Stimulated activated CD4-positive, alpha-beta T cell treated with anti-CD3 and anti-CD28 coated beads, Interleukin-12 subunit alpha, Interleukin-12 subunit beta, amount 100 ng/mL, for 48 hours (primary cell): ENCODE measurements around the gene MS4A15.
"Not testable (repeated sequence)": the region's sequence is repeated elsewhere in the genome, so short reads cannot be mapped to it uniquely, and the experiment has no call there.

Experiments
- DNase-seq, 3 donors: peaks; one replicate each; pipeline ENCODE4 v3.0.0-alpha.2; 2020; ENCODE audit warnings: low read depth in 2 of 3, low spot score in 1 of 3

Gene MS4A15

DNA sequence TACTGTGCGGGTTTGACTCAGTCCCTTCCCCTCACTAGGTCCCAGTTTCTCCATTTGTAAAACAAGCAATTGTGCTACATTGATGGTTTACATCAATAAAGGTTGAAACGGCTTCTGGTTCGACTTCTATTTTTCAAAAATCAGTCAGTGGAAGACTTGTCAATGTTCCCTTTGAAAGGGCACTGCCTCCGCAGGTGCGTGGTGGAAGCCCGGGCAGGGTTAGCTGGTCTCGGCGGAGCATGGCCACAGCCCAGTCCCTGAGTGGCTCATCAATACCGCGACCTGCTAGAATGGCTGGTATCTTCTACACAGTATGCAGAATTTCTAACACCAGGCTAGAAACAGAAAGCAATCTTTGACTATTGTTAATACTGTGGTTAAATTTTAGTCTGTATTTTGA, 44.5 kb downstream of the MS4A15 start:
- no peak for DNase-seq

DNA sequence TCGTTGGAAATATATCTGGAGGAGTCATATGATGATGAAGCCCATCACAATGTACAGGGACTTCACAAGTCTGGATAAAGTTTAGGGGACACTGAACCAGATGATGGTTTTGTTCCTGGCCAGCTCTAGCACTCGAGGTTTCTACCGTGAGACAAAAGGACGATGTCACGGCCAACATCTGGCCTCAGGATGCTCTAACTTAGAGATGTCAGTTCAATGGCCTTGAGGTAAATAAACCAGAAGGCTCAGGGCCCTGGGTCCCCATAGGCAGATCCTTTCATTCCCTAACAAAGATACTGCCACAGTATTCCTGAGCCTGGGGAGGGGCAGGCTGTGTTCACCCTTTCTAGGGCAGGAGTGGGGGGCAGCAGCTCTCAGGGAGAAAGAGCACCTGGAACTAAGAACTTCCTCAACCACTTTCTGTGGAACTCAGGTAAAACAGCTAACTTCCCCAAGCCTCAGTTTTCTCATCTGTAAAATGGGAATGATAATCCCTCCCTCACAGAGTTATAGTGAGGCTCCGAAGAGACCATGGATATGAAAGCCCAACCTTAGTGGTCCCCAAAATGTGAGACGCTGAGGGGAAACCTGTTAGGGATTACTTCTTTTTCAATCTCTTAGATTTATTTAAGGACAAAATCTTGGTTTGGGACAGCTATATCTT, 46.7 kb downstream of the MS4A15 start:
- no peak for DNase-seq

DNA sequence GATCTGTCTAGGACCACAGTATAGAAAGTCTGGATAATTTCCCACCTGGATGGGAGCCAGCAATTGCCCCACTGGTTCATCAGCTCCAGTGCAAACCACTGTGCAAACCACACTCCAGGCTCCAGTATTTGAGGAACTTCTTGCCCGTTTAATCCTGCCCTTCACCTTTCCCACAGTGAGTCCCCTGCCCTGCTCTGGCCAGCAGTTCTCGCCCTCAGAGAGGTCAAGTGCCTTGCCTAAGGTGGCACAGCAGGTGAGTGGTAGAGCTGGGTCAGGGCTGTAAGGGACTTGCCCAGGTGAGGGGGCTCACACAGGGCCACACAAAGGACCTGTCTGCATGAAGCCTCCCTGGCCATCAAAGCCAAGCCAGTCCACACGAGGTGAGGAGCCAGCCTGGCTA, 52.6 kb downstream of the MS4A15 start:
- no peak for DNase-seq

DNA sequence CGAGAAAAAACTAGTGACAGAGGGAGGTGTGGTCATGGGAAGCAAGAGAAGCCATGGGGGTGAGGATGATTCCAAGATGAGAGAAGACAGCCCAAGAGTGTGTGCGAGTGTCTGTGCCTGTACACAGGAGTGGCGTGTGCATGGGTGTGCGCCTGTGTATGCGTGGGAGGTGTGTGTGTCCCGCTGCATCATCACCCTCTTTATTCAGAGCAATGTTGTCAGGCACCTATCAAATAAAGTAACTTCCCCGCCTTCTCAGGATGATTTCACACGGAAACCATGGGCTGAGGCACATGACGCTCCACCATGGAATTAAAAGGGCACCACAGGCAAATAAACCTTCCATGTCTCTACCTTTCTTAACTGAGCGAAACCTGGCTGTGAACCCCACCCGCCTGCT, 53.0 kb downstream of the MS4A15 start:
- no peak for DNase-seq

DNA sequence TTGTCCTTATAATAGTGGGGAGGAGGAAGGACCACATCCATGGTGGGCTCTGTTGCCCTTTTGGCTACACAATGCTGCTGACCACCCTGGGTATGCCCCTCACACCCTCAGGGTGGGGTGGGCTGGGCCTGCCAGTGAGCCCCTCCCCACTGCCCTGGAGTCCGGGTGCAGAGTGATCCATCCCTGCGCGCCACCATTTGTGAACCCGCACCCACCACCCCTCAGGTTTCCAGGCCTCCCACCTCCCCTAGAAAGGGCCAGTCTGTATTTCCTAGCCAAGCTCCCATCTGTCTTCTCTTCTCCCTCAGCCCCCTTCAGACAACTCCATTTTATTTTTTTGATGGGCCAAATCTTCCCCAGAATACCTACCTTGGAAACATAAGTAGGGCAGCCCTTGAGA, 53.5 kb downstream of the MS4A15 start:
- no peak for DNase-seq

DNA sequence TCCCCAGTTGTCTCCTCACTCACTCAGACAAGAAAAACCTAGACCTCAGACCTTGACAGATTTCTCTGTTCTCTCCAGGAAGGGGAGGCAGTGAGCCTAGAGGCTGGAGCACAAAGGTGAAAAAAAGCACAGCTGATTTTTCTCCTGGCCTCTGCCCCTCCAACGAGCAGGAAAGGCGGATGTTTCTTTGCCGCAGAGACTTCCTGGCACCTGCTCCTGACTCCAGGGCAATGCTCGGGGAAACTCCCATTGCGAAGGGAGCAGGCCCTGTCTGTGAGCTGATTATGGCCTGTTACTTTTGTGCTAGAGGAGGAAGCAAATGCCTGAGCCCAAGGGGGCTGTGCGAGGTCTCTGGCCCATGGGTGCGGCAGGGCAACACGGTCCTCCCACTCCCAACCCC, 53.9 kb downstream of the MS4A15 start:
- no peak for DNase-seq

DNA sequence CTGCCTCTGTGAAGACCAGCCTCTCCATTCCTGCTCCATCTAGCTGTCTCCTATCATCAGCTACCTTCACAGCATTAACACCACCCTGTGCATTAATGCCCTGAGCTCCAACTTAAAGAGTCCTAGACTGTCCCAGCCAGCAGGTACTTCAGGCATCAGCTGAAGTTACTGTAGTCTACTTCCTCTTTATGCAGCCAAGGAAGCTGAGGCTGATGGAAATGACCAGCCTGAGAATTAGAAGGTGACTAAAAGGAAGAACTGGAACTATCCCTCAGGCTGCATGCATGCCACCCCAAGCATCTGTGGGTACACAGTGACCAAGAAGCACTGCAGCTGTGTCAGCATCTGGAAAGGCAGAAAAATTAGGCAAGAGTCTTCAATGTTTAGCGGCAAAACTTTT, 56.7 kb downstream of the MS4A15 start:
- DNase-seq: no peak

DNA sequence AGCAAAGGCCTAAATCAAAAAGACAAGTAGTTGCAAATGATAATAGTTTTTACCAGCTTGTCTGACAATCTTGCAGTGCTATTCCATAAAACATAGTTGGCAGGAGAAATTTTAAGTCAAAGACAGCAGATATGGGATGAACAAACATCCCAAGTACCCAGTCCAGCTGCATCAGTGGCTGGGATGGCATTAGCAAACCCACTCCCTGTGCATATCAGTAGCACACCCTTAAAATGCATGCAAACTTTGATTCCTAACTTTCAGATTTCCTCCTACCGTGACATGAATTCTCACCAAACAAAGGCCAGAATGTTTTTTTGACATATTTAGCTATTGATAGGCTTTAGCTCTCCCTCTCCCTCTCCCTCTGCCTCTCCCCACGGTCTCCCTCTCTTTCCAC, 57.4 kb downstream of the MS4A15 start:
- no peak for DNase-seq

DNA sequence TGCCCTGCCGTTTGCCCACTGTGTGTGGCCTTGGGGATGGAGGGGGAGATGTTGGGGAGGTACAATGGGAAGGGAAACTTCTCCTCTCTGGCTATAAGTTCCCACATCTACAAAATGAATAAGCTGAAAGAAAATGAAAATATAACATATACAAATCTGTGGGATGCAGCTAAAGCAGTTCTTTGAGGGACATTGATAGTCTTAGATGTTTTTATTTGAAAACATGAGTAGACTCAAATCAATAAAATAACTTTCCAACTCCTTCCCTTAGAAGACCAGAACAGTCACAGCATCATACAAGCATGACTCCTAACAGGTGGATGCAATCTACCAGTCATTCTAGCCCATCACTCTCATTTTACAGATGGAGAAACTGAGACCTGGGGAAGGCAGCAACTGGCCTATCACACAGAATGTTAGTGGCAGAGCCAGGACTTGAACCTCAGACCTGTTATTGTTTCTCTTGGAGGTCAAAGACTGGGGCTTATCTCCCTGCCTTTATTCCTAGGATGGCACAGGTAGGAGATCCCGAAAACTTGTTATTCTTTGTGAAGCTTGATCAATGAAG, 60.0 kb downstream of the MS4A15 start:
- DNase-seq: no peak

DNA sequence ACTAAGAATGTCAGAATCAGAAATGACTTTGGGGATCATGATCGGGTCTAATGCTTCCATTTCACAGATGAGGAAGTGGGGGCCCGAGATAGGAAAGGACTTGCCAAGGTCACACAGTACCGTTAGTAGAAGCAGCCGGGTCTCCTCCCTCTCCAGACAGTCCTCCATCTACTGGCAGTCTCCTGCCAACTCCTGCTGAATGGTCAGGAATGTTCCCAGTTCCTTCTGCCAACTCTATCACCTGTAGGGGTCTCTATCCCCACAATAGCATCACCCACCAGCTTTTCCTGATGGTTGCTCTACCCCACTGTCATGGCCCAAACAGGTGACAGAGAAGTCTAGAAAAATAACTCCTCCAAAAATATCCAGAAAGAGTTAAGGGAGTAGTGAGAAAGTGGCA, 61.4 kb downstream of the MS4A15 start:
- no peak for DNase-seq

DNA sequence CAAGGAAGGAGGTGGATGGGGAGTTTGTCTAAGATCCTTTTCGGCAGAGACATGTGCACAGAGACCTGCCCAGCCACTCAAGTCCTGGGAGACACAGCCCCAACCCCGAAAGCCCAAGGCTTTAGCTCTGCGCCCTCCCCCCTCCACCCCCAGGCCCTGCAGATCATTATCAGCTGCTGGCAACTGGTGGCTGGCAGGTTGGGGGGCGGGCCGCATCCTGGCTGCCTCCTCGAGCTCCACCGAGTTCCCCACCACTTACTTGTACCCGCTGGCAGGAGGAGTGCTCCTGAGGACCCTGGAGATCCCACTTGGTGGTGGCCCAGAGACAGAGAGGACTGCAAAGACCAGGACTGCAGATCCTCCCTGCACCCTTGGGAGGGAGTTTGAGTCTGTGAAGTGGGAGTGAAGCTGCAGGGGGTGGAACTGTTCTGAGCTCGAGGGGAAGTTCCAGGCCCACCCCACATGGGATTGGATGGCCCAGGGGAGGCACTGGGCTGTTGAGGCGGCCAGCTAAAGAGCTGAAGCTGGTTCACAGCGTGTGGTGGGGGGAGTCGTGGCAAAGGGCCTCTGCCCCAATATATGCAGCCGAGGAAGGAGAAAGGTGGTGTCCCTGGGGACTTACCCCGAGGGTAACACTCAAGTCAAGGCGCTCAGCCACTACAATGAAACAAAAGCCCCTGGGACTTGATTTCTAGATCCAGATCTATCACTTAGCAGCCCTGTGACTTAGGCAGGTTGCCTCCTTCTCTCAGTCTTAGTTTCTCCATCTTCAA, 65.3 kb downstream of the MS4A15 start:
- DNase-seq: no peak

DNA sequence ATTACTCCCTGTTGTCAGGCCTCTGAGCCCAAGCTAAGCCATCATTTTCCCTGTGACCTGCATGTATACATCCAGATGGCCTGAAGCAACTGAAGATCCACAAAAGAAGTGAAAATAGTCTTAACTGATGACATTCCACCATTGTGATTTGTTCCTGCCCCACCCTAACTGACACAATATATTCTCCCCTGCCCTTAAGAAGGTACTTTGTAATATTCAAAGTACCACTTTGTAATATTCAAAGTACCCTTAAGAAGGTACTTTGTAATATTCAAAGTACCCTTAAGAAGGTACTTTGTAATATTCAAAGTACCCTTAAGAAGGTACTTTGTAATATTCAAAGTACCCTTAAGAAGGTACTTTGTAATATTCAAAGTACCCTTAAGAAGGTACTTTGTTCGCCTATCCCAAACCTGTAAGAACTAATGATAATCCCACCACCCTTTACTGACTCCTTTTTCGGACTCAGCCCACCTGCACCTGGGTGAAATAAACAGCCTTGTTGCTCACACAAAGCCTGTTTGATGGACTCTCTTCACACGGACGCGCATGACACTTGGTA, 67.2 kb downstream of the MS4A15 start:
- DNase-seq: not testable (repeated sequence)

DNA sequence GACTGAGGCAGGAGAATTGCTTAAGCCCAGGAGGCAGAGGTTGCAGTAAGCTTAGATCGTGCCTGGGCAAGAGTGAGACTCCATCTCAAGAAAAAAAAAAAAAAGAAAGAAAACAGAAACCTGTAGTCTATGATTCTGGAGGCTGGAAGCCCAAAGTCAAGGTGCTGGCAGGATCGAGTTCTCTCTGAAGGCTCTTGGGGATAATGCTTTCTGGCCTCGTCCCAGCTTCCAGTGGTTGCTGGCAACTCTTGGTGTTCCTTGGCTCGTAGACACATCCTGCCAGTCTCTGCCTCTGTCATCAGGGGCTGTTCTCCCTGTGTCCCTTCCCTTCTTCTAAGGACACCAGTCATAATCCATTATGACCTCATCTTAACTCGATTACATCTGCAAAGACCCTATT, 68.5 kb downstream of the MS4A15 start:
- DNase-seq: no peak

DNA sequence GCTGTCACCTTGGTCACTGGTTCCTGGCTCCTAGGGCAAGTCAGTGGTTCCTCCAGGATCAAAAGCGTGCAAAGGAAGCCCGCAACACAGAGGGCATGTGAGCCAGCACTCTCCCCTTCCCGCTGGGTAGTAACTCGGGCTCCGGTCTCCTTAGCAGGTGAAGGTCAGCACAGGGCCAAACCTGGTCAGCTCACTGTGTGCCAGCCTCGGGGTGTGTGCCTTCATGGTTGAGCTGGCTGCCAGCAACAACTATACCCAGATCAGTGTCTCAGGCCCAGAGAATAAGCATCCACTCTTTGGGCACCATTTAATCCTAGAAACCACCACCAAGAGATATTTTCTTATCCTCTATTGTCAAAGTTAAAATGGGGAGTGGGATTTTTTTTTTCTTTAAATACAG, 69.1 kb downstream of the MS4A15 start:
- DNase-seq: no peak
